Epithelial cell of esophagus (primary cell): Measurements from ENCODE around the gene CDKN2AIPNL.

ENCODE experiments used
- DNase-seq: peaks from one replicate; pipeline ENCODE4 v3.0.0; 2010; ENCODE audit warnings: low read depth
- H3K4me3 ChIP-seq: 2 replicates; pipeline ENCODE4 v1.5.1; 2011; ENCODE audit warnings: mild to moderate bottlenecking, low read length, control low read depth
- CTCF ChIP-seq: IDR thresholded peaks from 2 replicates; pipeline ENCODE4 v1.5.1; 2011; ENCODE audit warnings: low read depth, mild to moderate bottlenecking, low read length, control low read depth, inconsistent platforms; ENCODE audit not compliant: insufficient read depth; ENCODE audit errors: missing control alignments

CDKN2AIPNL gene

GRCh38 chr5:134406390-134406789 lies 5.3 kb downstream of the CDKN2AIPNL start:
- TF ChIP-seq CTCF = no peak
- no peak overlapping the region for H3K4me3 ChIP-seq
- DNase-seq = peak; percentile 11

GRCh38 chr5:134403951-134404350 lies 7.7 kb downstream of the CDKN2AIPNL start:
- no peak overlapping the region for H3K4me3 ChIP-seq
- DNase-seq = peak; percentile 65
- TF ChIP-seq CTCF = no peak

GRCh38 chr5:134398609-134399155 lies 13.0 kb downstream of the CDKN2AIPNL start:
- no peak overlapping the region for H3K4me3 ChIP-seq
- TF ChIP-seq CTCF = no peak
- DNase-seq = no peak

- TF ChIP-seq CTCF = no peak
- H3K4me3 ChIP-seq = no peak overlapping the region
- DNase-seq = no peak
Measured at GRCh38 chr5:134397196-134397595, 14.5 kb downstream of the CDKN2AIPNL start.

- TF ChIP-seq CTCF = no peak
- DNase-seq = no peak
- no peak overlapping the region for H3K4me3 ChIP-seq
Measured at GRCh38 chr5:134396274-134396673, 15.4 kb downstream of the CDKN2AIPNL start.

- TF ChIP-seq CTCF = no peak
- DNase-seq = no peak
- H3K4me3 ChIP-seq = no peak overlapping the region
Measured at GRCh38 chr5:134394932-134395331, 16.7 kb downstream of the CDKN2AIPNL start.

- no peak for TF ChIP-seq CTCF
- no peak overlapping the region for H3K4me3 ChIP-seq
- no peak for DNase-seq
Measured at GRCh38 chr5:134392301-134392700, 19.4 kb downstream of the CDKN2AIPNL start.
